Neural cell (in vitro differentiated cells): Measurements from ENCODE around the gene SMCR8. TPM values are rescaled to one million over a fixed set of nuclear protein-coding genes. Genes with fewer than 3 reads are reported as not detected.

Source experiments
- H2AFZ ChIP-seq: fragments of 200-600, 300-800 bp; sonication (generic), shearing (Covaris generic); 2 replicates; pipeline ENCODE4 v1.6.0; 2014; ENCODE audit warnings: low read depth, mild to moderate bottlenecking, antibody characterized with exemption, low read length, moderate library complexity
- H3F3A ChIP-seq: fragments of 200-600 bp; shearing (Covaris generic); 2 replicates; pipeline ENCODE4 v1.6.1; 2016; ENCODE audit warnings: mild to moderate bottlenecking, moderate library complexity, mixed read lengths, antibody characterized with exemption, low read length; ENCODE audit not compliant: insufficient read depth, poor library complexity, severe bottlenecking
- H3K27ac ChIP-seq: fragments of 200-600, 300-800 bp; sonication (generic), shearing (Covaris generic); 2 replicates; pipeline ENCODE4 v1.5.1; 2014; ENCODE audit warnings: mild to moderate bottlenecking, low read length, moderate library complexity
- H3K27me3 ChIP-seq: fragments of 300-800, 200-600 bp; sonication (generic), shearing (Covaris generic); 2 replicates; pipeline ENCODE4 v1.6.0; 2014; ENCODE audit warnings: mild to moderate bottlenecking, low read depth, low read length, moderate library complexity; ENCODE audit not compliant: insufficient read depth
- H3K36me3 ChIP-seq: fragments of 300-800, 200-600 bp; sonication (generic), shearing (Covaris generic); 2 replicates; pipeline ENCODE4 v1.5.1; 2014; ENCODE audit warnings: mild to moderate bottlenecking, antibody characterized with exemption, low read length, moderate library complexity; ENCODE audit not compliant: insufficient read depth
- H3K4me2 ChIP-seq: fragments of 300-800, 200-600 bp; sonication (generic), shearing (Covaris generic); 2 replicates; pipeline ENCODE4 v1.6.0; 2014; ENCODE audit warnings: mild to moderate bottlenecking, low read length
- H3K4me3 ChIP-seq: fragments of 300-800, 200-600 bp; sonication (generic), shearing (Covaris generic); 2 replicates; pipeline ENCODE4 v1.5.1; 2014; ENCODE audit warnings: mild to moderate bottlenecking, low read length, moderate library complexity
- H3K79me2 ChIP-seq: fragments of 200-600 bp; shearing (Covaris generic); replicated peaks from 2 replicates; pipeline ENCODE4 v1.6.0; 2014; ENCODE audit warnings: mild to moderate bottlenecking, low read length, moderate library complexity; ENCODE audit not compliant: insufficient read depth
- H3K9ac ChIP-seq: fragments of 300-800, 200-600 bp; sonication (generic), shearing (Covaris generic); 2 replicates; pipeline ENCODE4 v1.6.1; 2016; ENCODE audit warnings: mild to moderate bottlenecking, low read length, mixed read lengths
- H3K9me2 ChIP-seq: fragments of 200-600 bp; shearing (Covaris generic); 2 replicates; pipeline ENCODE4 v1.6.1; 2016; ENCODE audit warnings: mild to moderate bottlenecking, low read length, mixed read lengths; ENCODE audit not compliant: insufficient read depth
- H3K9me3 ChIP-seq: fragments of 200-600, 300-800 bp; sonication (generic), shearing (Covaris generic); 2 replicates; pipeline ENCODE4 v1.6.1; 2016; ENCODE audit warnings: mild to moderate bottlenecking, mixed run types, low read length, moderate library complexity, mixed read lengths
- H4K20me1 ChIP-seq: fragments of 200-600 bp; shearing (Covaris generic); 2 replicates; pipeline ENCODE4 v1.6.1; 2016; ENCODE audit warnings: mild to moderate bottlenecking, mixed run types; ENCODE audit not compliant: insufficient read depth
- EP300 ChIP-seq: fragments of 450-650 bp; conservative IDR thresholded peaks from 2 replicates; pipeline ENCODE4 v1.6.1; 2014; ENCODE audit warnings: antibody characterized with exemption, mild to moderate bottlenecking, moderate library complexity; ENCODE audit not compliant: poor library complexity, severe bottlenecking
- EZH2 ChIP-seq: fragments of 200-600, 300-800 bp; shearing (Covaris generic), sonication (generic); IDR thresholded peaks from 2 replicates; pipeline ENCODE4 v1.6.1; 2014; ENCODE audit warnings: antibody characterized with exemption, low read length, borderline replicate concordance, mild to moderate bottlenecking; ENCODE audit not compliant: insufficient read depth, poor library complexity, severe bottlenecking
- MXI1 ChIP-seq: fragments of 450-650 bp; conservative IDR thresholded peaks from 2 replicates; pipeline ENCODE4 v1.6.1; 2014; ENCODE audit warnings: antibody characterized with exemption, mild to moderate bottlenecking; ENCODE audit not compliant: poor library complexity, severe bottlenecking
- POLR2AphosphoS5 ChIP-seq: IDR thresholded peaks from 2 replicates; pipeline ENCODE4 v1.6.1; 2012
- RAD21 ChIP-seq: fragments of 450-650 bp; conservative IDR thresholded peaks from 2 replicates; pipeline ENCODE4 v1.6.1; 2014; ENCODE audit warnings: antibody characterized with exemption, mild to moderate bottlenecking, moderate library complexity
- REST ChIP-seq: IDR thresholded peaks from 2 replicates; pipeline ENCODE4 v1.6.1; 2012; ENCODE audit warnings: borderline replicate concordance
- SMC3 ChIP-seq: fragments of 450-650 bp; conservative IDR thresholded peaks from 2 replicates; pipeline ENCODE4 v1.6.1; 2014; ENCODE audit warnings: antibody characterized with exemption, mild to moderate bottlenecking, moderate library complexity; ENCODE audit not compliant: poor library complexity
- TAF1 ChIP-seq: IDR thresholded peaks from 2 replicates; pipeline ENCODE4 v1.6.1; 2012; ENCODE audit warnings: low read depth
- polyA plus RNA-seq: library from polyadenylated mRNA; depleted of rRNA; stranded (reverse); fragments of >200 nt; gene quantifications from 2 replicates; pipeline ENCODE4 v1.2.3, GENCODE V29; 2014
- TF ChIP-seq, protein P1 (sequence below): fragments of 450-650 bp; IDR thresholded peaks from 2 replicates; pipeline ENCODE4 v1.5.1; 2014; ENCODE audit warnings: antibody characterized with exemption, mild to moderate bottlenecking, moderate library complexity; ENCODE audit not compliant: poor library complexity, severe bottlenecking

Gene SMCR8
- polyA plus RNA-seq, 1 donor from 2014 or later = 4.3 TPM

DNA sequence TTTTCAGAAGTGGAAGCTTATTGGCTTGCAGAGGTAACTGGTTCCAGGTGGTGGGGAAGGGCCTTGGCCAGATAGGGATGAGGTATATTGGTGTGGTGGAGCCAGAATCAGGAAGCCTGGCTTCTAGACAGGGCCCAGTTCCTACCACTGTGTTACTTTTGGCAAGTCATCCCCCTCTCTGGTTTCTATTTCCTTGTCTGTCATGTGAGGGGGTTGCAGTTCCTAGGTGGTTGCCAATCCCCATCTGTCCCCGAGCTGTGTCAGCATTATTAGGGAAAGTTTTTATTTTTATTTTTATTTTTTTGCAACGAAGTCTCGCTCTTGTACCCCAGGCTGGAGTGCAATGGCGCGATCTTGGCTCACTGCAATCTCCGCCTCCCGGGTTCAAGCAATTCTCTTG is 3.0 kb downstream of the SMCR8 start:
- H3K79me2 ChIP-seq = peaks cover 37% of the 10 kb centered on the region
- no peaks in the 10 kb centered on the region for H4K20me1 ChIP-seq
- TF ChIP-seq, protein P1, sequence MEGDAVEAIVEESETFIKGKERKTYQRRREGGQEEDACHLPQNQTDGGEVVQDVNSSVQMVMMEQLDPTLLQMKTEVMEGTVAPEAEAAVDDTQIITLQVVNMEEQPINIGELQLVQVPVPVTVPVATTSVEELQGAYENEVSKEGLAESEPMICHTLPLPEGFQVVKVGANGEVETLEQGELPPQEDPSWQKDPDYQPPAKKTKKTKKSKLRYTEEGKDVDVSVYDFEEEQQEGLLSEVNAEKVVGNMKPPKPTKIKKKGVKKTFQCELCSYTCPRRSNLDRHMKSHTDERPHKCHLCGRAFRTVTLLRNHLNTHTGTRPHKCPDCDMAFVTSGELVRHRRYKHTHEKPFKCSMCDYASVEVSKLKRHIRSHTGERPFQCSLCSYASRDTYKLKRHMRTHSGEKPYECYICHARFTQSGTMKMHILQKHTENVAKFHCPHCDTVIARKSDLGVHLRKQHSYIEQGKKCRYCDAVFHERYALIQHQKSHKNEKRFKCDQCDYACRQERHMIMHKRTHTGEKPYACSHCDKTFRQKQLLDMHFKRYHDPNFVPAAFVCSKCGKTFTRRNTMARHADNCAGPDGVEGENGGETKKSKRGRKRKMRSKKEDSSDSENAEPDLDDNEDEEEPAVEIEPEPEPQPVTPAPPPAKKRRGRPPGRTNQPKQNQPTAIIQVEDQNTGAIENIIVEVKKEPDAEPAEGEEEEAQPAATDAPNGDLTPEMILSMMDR = no peak
- no peak for TF ChIP-seq TAF1
- no peak for TF ChIP-seq RAD21
- TF ChIP-seq EP300 = no peak
- TF ChIP-seq SMC3 = no peak
- no peak for TF ChIP-seq MXI1
- TF ChIP-seq REST = no peak
- TF ChIP-seq POLR2AphosphoS5 = no peak
- no peak for TF ChIP-seq EZH2
- no peak overlapping the region for H2AFZ ChIP-seq
- H3K27ac ChIP-seq = no peak overlapping the region
- peaks cover 4% of the 10 kb centered on the region for H3F3A ChIP-seq
- no peaks in the 10 kb centered on the region for H3K27me3 ChIP-seq
- no peaks in the 10 kb centered on the region for H3K36me3 ChIP-seq
- no peaks in the 10 kb centered on the region for H3K9me2 ChIP-seq
- no peaks in the 10 kb centered on the region for H3K9me3 ChIP-seq
- peak overlapping the region; percentile 35 for H3K4me2 ChIP-seq
- peak overlapping the region; percentile 46 for H3K4me3 ChIP-seq
- H3K9ac ChIP-seq = no peak overlapping the region

- H3K79me2 ChIP-seq = peaks cover 29% of the 10 kb centered on the region
- H3K4me3 ChIP-seq = peak overlapping the region; percentile 47
- peaks cover 2% of the 10 kb centered on the region for H3F3A ChIP-seq
- no peaks in the 10 kb centered on the region for H3K36me3 ChIP-seq
- no peak overlapping the region for H3K9ac ChIP-seq
- H3K9me2 ChIP-seq = no peaks in the 10 kb centered on the region
- H3K27me3 ChIP-seq = no peaks in the 10 kb centered on the region
- TF ChIP-seq MXI1 (no peak), TAF1 (no peak), EZH2 (no peak), RAD21 (no peak), SMC3 (no peak), POLR2AphosphoS5 (no peak), EP300 (no peak), REST (no peak)
- TF ChIP-seq, protein P1 = no peak
- no peak overlapping the region for H3K27ac ChIP-seq
- H4K20me1 ChIP-seq = no peaks in the 10 kb centered on the region
- no peak overlapping the region for H3K4me2 ChIP-seq
- H3K9me3 ChIP-seq = no peaks in the 10 kb centered on the region
- no peak overlapping the region for H2AFZ ChIP-seq
Measured at GRCh38 chr17:18318771-18319450, 3.8 kb downstream of the SMCR8 start.
